NCI-H748 (cell line): Measurements from ENCODE around the gene NARF.

Source experiments
- DNase-seq: peaks from one replicate; lab custom pipeline; 2025; ENCODE audit not compliant: unreplicated experiment; lab: John Stamatoyannopoulos, UW

Gene NARF

DNA sequence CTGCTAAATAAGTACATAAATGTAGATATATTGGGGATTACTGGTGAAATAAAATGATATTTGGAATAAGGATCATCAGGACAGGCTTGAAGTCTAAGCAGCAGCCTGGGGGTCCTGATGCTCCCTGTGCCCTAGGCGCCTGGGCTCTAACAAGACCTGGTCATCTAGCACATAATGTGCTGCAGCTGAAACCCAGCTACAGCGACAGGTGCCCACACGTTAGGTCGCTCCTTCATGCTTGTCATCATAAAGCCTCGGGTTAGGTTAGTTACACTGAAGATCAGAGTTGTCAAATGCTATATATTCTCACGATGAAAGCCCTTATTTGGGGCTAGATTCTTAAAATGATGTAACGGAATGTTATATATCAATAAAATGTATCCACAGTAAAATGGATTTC lies 11.5 kb downstream of the NARF start:
- DNase-seq = no peak

DNA sequence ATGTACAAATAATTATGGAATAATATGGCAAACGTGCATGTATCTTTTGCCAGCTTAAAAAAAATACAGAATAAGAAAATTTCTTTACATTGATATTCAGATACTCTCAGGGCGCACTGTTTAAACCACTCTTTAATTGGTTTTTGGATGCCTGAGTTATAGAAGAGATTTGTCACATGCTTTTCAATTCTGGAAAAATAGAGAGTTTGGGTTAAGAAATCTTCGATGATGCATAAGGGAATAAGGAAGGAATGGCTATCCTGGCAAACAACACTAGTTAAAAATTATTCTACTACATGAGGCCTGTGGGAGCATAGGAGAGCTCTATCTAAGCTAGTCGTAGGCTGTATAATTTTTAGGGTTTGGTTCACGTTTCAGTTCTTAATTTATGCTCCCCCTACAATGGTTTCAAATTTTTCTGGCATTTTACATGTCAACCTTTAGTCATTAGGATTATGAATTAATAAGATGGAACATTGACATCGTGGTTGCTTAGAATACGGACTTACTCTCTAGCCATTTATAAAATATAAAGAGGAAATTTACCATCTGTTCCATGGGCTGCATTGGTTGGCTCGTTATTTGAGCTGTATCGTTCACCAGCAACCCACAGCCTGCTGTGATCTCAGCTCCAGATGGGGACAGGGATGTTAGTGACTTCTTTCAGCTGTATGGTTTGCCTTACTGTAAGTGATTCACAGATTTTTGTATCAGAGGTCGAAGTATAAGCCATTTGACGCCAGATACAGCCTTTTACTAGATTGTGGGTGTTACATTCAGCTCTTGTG lies 15.9 kb downstream of the NARF start:
- no peak for DNase-seq

- no peak for DNase-seq
Observed at GRCh38 chr17:82475458-82475857, 16.9 kb downstream of the NARF start.

DNA sequence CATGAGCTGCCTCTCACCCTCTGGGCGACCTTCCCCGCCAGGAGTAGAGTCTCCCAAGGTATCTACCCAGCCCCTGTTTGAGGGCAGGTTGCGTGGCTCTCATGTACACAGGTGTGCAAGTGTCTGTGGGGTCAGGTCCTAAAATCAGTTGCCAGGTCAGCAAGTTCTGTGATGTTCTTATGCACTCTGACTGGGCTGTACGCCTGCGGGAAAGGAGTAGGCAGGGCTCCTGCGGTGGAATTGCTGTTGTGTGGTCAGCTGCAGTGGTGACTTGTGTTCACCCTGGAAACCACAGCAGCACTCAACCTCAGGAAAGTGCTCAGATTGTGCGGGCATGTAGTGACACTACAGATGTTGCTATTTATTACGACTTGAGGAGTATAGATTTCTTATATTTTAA lies 19.4 kb downstream of the NARF start:
- no peak for DNase-seq

GRCh38 chr17:82479602-82480001 lies 21.1 kb downstream of the NARF start:
- DNase-seq = no peak

DNA sequence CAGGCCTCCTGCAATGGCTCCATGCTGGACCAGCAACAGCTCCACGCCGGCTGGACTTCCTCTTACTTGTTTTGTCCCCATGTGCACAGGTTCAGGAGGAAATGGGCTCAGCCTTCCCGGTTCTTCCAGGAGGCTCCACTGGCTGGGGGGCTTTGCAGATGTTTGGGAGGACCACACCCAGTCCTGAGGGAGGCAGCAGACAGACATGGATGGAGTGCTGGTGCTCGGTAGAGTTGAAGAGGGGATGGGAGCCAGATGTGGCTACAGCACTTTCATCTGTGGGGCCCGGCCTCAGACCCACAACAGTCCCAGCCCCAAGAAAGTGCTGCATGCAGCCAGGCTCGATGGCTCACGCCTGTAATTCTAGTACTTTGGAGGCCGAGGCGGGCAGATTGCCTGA lies 21.8 kb downstream of the NARF start:
- DNase-seq = no peak

GRCh38 chr17:82483204-82483660 lies 24.7 kb downstream of the NARF start:
- no peak for DNase-seq

- DNase-seq = no peak
Observed at GRCh38 chr17:82483836-82484235, 25.3 kb downstream of the NARF start.

- no peak for DNase-seq
Observed at GRCh38 chr17:82486231-82487094, 27.9 kb downstream of the NARF start.

DNA sequence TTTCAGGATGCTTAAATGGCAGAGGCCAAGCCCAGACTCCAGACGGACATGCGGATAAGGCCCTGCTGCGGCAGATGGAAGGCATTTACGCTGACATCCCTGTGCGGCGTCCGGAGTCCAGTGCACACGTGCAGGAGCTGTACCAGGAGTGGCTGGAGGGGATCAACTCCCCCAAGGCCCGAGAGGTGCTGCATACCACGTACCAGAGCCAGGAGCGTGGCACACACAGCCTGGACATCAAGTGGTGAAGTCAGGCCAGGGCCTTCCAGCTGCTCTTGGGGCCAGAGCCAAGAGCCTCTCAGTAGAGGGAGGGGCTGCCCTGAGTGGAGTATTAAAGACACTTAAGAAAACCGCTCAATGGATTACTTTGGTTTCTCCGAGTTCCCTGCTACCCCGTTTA lies 29.4 kb downstream of the NARF start:
- DNase-seq = no peak

- DNase-seq = no peak
Observed at GRCh38 chr17:82489117-82489516, 30.6 kb downstream of the NARF start.

DNA sequence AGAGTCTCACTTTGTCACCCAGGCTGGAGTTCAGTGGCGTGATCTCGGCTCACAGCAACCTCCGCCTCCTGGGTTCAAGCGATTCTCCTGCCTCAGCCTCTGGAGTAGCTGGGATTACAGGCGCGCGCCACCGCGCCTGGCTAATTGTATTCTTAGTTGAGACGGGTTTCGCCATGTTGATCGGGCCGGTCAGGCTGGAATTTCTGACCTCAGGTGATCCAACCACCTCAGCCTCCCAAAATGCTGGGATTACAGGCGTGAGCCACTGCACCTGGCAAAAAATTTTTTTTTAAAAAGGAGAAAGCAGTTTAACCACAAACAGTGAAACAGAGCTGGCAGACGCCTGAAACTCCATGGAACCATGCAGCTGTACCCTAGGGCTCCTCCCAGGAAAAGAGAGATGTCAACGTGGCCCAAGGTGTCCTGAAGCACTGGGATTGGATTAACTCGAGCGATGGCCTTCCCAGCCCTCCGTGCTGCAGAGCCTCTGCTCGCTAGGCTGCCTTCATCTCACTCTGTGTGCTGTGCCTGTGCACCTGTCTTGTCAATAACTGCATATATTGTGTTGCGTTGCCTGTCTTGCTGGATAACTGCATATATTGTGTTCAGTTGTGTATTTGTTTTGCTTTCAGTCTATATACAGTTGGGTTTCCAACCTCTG lies 31.4 kb downstream of the NARF start:
- no peak for DNase-seq

DNA sequence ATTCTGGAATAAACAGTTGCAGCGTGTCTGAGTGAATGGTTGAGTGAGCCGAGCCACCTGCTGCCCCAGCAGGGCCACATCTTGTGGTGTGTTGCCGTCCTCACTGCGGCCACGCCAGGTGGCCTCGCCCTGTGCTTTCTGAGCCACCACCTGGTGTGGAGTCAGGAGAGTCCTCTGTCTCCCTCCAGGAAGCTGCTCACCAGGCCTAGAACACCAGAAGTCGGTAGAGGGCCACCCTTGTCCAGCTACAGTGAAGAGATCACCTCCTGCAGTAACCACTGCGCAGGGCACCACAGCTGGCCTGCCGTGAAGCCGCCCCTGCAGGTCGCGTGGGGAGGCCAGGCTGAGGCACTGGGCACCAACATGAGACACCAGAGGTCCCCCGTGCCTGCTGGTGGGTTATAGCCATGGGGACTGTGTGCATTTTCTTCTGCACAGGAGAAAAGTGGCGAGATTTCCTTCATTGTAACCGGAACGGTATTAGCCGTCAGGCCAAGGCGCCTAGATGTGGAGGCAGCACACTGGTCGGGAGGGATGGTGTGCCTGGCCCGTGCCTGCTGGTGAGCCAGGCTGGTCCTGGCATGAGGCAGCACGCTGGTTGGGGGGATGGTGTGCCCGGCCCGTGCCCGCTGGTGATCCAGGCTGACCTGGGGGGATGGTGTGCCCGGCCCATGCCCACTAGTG lies 32.1 kb downstream of the NARF start:
- DNase-seq = peak; percentile 15

DNA sequence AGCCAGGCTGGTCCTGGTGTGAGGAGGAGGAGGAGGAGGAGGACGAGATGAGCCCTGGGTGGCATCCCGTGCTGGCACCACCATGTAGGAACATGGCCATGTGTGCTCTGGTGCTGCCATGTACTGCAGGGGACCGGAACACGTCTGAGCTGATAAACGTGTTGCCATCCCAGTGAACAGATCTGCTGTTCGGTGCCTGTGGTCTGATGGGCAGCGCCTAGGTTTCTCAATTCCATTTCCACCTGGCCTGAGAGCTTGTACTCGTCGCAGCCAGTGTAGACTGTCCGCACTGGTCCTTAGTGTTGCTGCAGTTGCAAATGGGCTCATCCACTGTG lies 32.6 kb downstream of the NARF start:
- DNase-seq = no peak

DNA sequence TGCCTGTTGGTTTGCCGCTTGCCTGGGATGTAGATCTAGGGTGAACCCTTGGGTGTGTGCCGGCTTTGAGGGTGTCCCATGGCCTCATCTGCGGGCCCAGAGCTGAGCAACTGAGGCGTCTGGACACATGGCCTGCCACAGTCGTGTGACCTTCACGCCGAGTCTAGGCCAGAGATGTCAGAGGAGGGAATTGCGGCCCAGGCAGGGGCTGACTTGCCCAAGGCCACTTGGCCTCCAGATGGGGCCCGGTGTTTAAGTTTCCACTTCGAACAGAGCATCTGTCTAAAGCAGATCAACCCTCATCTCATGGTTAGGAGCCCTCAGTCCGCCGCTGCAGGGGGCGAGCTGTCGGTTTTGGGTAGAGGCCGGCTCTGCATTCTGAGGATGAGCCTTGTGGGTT lies 33.0 kb downstream of the NARF start:
- no peak for DNase-seq

- no peak for DNase-seq
Observed at GRCh38 chr17:82492643-82493225, 34.2 kb downstream of the NARF start.

- DNase-seq = no peak
Observed at GRCh38 chr17:82493226-82493781, 34.8 kb downstream of the NARF start.

DNA sequence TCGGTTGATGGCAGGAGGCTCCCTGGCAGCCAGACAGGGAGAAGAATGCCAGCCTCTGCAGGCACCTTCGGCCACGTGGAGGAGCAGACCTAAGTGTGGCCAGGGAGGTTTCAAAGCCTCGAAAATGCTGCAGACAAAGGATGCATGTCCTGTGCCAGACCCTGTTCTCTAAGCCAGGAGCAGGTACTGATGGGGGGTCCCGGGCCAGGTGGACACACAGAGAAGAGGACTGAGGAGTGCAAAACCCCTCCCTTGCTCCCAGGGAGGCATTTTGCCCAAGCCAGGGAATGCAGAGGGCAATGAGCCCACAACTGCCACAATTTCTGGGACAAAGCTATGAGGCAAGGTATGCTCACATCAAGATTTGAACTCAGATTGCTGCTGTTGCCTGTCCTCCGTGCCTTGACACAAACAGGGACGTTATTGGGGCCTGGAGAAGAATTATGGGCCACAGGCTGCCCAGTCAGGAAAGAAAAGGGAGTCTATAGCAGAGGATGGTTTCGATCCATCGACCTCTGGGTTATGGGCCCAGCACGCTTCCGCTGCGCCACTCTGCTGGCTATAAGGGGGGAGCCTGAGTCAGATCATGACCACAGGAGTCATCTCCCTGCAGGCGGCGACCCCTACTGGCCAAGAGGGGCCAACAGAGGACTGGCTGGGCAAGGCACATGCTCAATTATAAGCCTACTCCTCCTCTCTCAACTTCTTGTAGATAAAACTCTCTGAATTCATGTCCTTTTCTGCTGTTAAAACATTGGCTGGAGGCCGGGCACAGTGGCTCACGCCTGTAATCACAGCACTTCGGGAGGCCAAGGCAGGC lies 35.9 kb downstream of the NARF start:
- peak; percentile 93 for DNase-seq

DNA sequence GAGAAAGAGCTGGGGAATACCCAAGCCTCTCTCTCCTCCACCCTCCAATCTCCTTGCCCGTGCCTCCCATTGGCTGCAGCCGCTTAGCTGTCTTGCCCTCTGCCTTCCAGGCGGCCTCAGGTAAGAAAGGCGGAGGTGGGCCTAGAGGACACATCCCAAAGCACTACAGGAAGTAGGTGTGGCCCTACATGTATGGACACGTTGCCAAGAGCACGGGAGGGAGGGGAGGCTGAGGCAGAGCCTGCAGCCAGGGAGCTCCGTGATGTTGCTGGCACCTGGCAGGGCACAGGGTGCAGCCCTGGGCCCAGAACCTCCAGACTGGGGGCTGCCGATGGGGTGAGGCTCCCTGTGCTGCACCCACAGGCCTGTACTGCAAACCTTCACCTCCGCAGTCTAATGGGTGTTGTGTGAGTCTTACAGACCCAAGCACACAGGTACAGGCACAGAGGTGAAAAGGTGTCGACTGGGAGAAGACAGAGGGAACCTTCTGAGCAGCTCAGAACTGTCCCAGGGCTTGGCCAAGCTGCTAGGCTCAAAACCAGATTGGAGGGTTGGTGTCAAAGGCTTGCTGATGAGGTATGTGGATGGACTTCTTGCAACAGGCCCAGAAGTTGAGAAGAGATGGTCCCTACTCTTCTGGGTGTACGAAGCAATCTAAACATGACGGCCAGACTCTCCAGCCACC lies 37.4 kb downstream of the NARF start:
- DNase-seq = peak; percentile 94
